GM23248 (cell line): ENCODE data around the gene PCDHGA6.

ENCODE experiments used
- EZH2 ChIP-seq: fragments of 200-600 bp; sonication (generic); IDR thresholded peaks from 2 replicates; pipeline ENCODE4 v1.6.1; 2018; ENCODE audit warnings: antibody characterized with exemption, mild to moderate bottlenecking; ENCODE audit not compliant: insufficient read depth, poor library complexity, severe bottlenecking
- EZH2phosphoT487 ChIP-seq: fragments of 200-600 bp; sonication (generic); IDR thresholded peaks from 2 replicates; pipeline ENCODE4 v1.6.1; 2018; ENCODE audit warnings: antibody characterized with exemption, moderate library complexity, mild to moderate bottlenecking, low read depth; ENCODE audit not compliant: insufficient read depth

GRCh38 chr5:141349917-141350619 is 23.6 kb upstream of the PCDHGA6 start, which contains the start of gene PCDHGB1:
- TF ChIP-seq EZH2 (no peak), EZH2phosphoT487 (no peak)
